ENCODE results near the gene METTL26.

METTL26 gene

DNA sequence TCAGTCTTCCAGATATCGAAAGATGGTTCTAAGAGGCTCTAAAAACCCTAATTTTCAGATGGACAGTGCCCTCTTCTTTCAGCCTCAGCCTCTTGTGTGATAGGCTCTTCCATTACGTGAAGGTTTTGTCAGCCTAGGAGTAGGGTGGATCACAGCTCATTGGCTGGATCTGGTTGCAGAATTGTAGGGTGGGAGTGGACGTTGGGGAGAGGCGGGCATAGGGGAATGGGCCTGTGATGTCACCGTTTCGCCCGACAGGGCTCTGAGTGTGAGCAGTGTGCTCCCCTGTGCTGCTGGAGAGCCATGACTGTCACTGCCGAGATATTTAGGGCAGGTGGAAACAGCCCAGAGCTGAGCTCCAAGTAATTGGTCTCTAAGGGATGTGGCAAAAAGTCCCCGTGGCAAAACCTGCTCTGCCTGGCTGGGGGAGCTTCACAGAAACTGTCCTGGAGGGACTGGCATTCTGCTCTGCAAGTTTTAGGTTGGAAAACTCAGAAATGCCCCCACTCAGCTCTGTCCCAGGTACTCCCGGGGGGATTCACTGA, 11.5 kb downstream of the METTL26 start:
- TF ChIP-seq TEAD4 (IDR thresholded peaks at IDR 0.05) (no peak), YY1 (IDR thresholded peaks at IDR 0.05; ENCODE audit: low read depth) (no peak), EP300 (IDR thresholded peaks at IDR 0.05; ENCODE audit: borderline replicate concordance) (no peak), TAF1 (IDR thresholded peaks at IDR 0.05; ENCODE audit: low read depth) (no peak), TCF12 (IDR thresholded peaks at IDR 0.05; ENCODE audit: low read depth) (no peak), CREB1 (IDR thresholded peaks at IDR 0.05; ENCODE audit: low read depth) (no peak), RAD21 (IDR thresholded peaks at IDR 0.05; ENCODE audit: low read depth) (no peak), CEBPB (IDR thresholded peaks at IDR 0.05) (no peak), ZBTB7A (IDR thresholded peaks at IDR 0.05; ENCODE audit: low read depth) (no peak), NFIC (IDR thresholded peaks at IDR 0.05) (no peak), EGR1 (IDR thresholded peaks at IDR 0.05) (no peak), FOXM1 (IDR thresholded peaks at IDR 0.05; ENCODE audit: borderline replicate concordance, low read depth) (no peak)
- TF ChIP-seq, protein P1, sequence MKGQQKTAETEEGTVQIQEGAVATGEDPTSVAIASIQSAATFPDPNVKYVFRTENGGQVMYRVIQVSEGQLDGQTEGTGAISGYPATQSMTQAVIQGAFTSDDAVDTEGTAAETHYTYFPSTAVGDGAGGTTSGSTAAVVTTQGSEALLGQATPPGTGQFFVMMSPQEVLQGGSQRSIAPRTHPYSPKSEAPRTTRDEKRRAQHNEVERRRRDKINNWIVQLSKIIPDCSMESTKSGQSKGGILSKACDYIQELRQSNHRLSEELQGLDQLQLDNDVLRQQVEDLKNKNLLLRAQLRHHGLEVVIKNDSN (IDR thresholded peaks at IDR 0.05), result no peak
- TF ChIP-seq, protein P2, sequence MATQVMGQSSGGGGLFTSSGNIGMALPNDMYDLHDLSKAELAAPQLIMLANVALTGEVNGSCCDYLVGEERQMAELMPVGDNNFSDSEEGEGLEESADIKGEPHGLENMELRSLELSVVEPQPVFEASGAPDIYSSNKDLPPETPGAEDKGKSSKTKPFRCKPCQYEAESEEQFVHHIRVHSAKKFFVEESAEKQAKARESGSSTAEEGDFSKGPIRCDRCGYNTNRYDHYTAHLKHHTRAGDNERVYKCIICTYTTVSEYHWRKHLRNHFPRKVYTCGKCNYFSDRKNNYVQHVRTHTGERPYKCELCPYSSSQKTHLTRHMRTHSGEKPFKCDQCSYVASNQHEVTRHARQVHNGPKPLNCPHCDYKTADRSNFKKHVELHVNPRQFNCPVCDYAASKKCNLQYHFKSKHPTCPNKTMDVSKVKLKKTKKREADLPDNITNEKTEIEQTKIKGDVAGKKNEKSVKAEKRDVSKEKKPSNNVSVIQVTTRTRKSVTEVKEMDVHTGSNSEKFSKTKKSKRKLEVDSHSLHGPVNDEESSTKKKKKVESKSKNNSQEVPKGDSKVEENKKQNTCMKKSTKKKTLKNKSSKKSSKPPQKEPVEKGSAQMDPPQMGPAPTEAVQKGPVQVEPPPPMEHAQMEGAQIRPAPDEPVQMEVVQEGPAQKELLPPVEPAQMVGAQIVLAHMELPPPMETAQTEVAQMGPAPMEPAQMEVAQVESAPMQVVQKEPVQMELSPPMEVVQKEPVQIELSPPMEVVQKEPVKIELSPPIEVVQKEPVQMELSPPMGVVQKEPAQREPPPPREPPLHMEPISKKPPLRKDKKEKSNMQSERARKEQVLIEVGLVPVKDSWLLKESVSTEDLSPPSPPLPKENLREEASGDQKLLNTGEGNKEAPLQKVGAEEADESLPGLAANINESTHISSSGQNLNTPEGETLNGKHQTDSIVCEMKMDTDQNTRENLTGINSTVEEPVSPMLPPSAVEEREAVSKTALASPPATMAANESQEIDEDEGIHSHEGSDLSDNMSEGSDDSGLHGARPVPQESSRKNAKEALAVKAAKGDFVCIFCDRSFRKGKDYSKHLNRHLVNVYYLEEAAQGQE (IDR thresholded peaks at IDR 0.05; ENCODE audit: low read depth), result no peak
- TF ChIP-seq, protein P3, sequence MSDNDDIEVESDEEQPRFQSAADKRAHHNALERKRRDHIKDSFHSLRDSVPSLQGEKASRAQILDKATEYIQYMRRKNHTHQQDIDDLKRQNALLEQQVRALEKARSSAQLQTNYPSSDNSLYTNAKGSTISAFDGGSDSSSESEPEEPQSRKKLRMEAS (IDR thresholded peaks at IDR 0.05), result no peak

DNA sequence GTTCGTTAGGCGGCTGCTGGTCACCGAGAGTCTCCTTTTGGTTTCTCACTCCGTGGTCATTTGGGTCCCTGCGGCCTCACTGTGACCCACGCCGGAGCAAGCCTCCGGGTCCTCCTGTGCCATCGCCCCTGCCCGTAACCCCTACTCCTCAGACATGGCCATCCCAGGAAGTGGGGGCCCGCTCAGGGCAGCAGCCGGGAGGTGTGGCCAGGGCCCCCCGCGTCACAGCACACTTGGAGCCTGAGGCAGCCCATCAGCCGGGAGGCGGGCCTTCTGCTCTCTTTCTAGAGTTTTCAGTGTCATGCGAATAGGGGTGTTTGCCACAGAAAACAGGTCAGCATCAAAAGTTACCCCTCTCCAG, 13.2 kb downstream of the METTL26 start:
- no peak for TF ChIP-seq CEBPB (IDR thresholded peaks at IDR 0.05)
- TF ChIP-seq FOXM1 (IDR thresholded peaks at IDR 0.05; ENCODE audit: borderline replicate concordance, low read depth), result no peak
- TF ChIP-seq, protein P3 (IDR thresholded peaks at IDR 0.05), result no peak
- TF ChIP-seq, protein P1 (IDR thresholded peaks at IDR 0.05), result no peak
- TF ChIP-seq TEAD4 (IDR thresholded peaks at IDR 0.05), result no peak
- TF ChIP-seq TAF1 (IDR thresholded peaks at IDR 0.05; ENCODE audit: low read depth), result no peak
- TF ChIP-seq EGR1 (IDR thresholded peaks at IDR 0.05), result no peak
- TF ChIP-seq TCF12 (IDR thresholded peaks at IDR 0.05; ENCODE audit: low read depth), result no peak
- TF ChIP-seq RAD21 (IDR thresholded peaks at IDR 0.05; ENCODE audit: low read depth), result no peak
- TF ChIP-seq YY1 (IDR thresholded peaks at IDR 0.05; ENCODE audit: low read depth), result no peak
- TF ChIP-seq ZBTB7A (IDR thresholded peaks at IDR 0.05; ENCODE audit: low read depth), result no peak

DNA sequence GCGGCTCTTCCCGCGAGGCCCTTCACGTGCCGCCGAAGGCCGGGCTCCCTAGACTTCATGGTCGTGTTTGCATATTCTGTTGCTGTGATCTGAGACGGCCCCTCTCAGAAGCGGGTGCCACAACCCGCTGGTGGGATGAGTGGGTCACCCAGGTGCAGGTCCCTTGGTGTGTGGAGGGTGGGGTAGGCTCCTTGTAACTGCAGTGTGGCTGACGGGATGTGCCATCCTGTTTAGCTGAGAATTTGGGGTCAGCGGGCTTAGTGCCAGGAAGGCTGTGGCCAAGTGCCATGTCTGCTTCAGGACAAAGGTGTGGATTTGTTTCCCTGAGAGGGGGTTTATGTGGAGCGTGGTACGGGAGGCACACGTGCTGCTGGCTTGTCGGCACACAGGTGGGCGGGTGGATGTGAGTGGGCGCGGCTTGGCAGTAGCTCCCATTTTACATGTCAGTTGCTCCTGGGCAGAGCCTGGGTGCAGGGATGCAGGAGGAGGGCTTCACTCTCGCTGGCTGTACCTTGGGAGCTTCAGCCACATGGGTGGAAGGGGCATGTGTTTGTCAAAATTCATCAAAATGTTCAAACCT, 14.5 kb downstream of the METTL26 start:
- TF ChIP-seq CREB1 (IDR thresholded peaks at IDR 0.05; ENCODE audit: low read depth) (no peak), FOXM1 (IDR thresholded peaks at IDR 0.05; ENCODE audit: borderline replicate concordance, low read depth) (no peak), NFIC (IDR thresholded peaks at IDR 0.05) (no peak), TCF12 (IDR thresholded peaks at IDR 0.05; ENCODE audit: low read depth) (no peak), RAD21 (IDR thresholded peaks at IDR 0.05; ENCODE audit: low read depth) (no peak), YY1 (IDR thresholded peaks at IDR 0.05; ENCODE audit: low read depth) (no peak), EP300 (IDR thresholded peaks at IDR 0.05; ENCODE audit: borderline replicate concordance) (no peak), TAF1 (IDR thresholded peaks at IDR 0.05; ENCODE audit: low read depth) (no peak)
- TF ChIP-seq, protein P1 (IDR thresholded peaks at IDR 0.05), result peak; percentile 39; the same call in 1 of the 2 replicates
- TF ChIP-seq, protein P3 (IDR thresholded peaks at IDR 0.05), result 0 out of 2 replicates have a peak, but pooled peaks have one; percentile 13

DNA sequence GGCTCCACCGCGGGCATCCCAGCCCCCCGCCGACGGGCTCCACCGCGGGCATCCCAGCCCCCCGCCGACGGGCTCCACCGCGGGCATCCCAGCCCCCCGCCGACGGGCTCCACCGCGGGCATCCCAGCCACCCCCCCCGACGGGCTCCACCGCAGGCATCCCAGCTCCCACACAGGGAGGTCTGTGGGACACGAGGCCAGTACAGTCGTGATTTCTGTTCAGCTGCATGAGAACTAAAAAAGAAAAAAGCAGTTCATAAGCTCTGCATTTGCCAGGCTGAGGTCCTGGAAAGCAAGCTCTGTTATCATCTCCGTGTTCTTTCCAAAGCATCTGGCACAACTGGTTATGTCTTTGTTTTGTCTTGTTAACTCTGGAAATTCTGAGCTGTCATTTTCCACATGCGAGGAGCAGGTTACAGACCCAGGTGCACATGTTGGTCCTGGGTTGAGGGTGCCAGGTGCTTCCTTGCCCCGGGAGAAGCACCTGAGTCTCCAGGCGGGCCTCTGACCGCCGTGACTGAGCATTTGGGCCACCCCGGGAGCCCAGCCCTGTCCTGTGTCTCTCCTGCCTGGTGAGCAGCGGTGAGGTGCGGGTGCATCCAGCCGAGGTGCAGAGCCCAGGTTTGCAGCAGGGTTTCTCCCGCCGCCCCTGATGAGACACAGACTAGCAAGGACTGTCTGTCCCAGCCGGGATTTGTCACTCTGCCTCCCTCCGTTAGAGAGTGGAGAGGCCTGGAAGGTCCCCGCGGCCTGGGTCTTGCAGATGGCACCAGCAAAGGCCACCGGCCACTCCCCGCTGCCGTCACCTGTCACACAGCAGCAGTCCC, 15.2 kb downstream of the METTL26 start:
- TF ChIP-seq NFIC (IDR thresholded peaks at IDR 0.05) (no peak), EGR1 (IDR thresholded peaks at IDR 0.05) (no peak), ZBTB7A (IDR thresholded peaks at IDR 0.05; ENCODE audit: low read depth) (no peak), EP300 (IDR thresholded peaks at IDR 0.05; ENCODE audit: borderline replicate concordance) (no peak), RAD21 (IDR thresholded peaks at IDR 0.05; ENCODE audit: low read depth) (no peak), TCF12 (IDR thresholded peaks at IDR 0.05; ENCODE audit: low read depth) (no peak), TEAD4 (IDR thresholded peaks at IDR 0.05) (no peak), FOXM1 (IDR thresholded peaks at IDR 0.05; ENCODE audit: borderline replicate concordance, low read depth) (no peak), CEBPB (IDR thresholded peaks at IDR 0.05) (no peak)
- TF ChIP-seq, protein P3 (IDR thresholded peaks at IDR 0.05), result no peak
- TF ChIP-seq, protein P2 (IDR thresholded peaks at IDR 0.05; ENCODE audit: low read depth), result no peak
